A549 treated with Mapracorat at 1 μM for 4 hours (cell line): Measurements from ENCODE around the gene LGALS8. TPM values are rescaled to one million over a fixed set of nuclear protein-coding genes. Genes with fewer than 3 reads are reported as not detected.

ENCODE experiments used
- total RNA-seq: library from RNA; stranded (reverse); fragments of 200-300 nt; extraction: Qiagen RNA extraction; gene quantifications from 5 replicates; pipeline ENCODE4 v1.2.3, GENCODE V29; 2022

The LGALS8 gene
- 27.9 to 38.1 TPM (median 31.8 TPM) in 5 replicates for total RNA-seq

DNA sequence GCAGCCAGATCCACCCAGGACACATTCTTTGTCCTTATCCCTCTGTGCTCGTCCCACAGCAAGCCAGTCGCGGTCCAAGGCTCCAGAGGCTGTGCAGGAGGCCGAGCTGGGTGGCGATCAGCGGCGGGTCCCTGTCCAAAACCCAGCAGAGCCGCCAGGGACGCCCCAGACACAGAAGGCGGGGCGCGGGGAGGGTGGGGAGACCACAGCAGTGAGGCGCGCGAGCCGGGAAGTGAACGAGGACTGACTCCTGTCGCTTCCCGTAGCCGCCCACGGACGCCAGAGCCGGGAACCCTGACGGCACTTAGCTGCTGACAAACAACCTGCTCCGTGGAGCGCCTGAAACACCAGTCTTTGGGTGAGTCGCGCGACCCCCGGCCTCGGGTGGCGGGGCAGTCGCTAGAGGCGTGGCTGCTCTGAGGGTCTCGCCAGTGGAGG, at the start of gene LGALS8:
TSS of gene LGALS8 (plus strand) at position 279 of the 438 bp plus-strand sequence. CDS start 2,089 bp downstream, outside the sequence.

Other genes with a start within 250 kb of the LGALS8 start
- gene ERO1B, start 242.0 kb upstream of the LGALS8 start, total RNA-seq = 2.7 to 3.4 TPM (median 2.8 TPM) in 5 replicates
- 2.8 to 4.2 TPM (median 3.4 TPM) in 5 replicates for gene EDARADD, start 129.7 kb upstream of the LGALS8 start, total RNA-seq
- 21.8 to 27.8 TPM (median 25.4 TPM) in 5 replicates for gene HEATR1, start 80.5 kb downstream of the LGALS8 start, total RNA-seq
- gene ACTN2, start 162.5 kb downstream of the LGALS8 start, total RNA-seq = 0.14 TPM in 1 of 5 replicates, not detected in the others